ENCODE measurements around the gene DYTN.

Gene DYTN

DNA sequence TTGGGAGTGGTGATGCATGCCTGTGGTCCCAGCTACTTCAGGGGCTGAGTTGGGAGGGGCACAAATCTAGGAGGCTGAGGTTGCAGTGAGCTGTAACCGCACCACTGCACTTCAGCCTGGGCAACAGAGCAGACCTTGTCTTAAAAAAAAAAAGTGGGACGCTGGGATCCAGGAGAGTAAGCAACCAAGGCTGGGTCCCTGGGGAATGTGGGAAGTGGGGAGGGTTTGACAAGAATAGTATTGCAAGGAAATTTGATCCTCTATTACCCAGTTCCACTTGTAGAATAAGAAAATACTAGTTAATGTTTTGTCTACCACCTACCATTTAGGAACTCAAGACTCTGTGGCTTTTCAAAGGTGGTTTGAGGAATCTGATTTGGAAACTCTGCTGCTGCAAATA, 21.1 kb upstream of the DYTN start:
- DNase-seq (ENCODE audit: insufficient read length, low spot score) (no peak), FAIRE-seq (no peak)
- TF ChIP-seq, protein P1, sequence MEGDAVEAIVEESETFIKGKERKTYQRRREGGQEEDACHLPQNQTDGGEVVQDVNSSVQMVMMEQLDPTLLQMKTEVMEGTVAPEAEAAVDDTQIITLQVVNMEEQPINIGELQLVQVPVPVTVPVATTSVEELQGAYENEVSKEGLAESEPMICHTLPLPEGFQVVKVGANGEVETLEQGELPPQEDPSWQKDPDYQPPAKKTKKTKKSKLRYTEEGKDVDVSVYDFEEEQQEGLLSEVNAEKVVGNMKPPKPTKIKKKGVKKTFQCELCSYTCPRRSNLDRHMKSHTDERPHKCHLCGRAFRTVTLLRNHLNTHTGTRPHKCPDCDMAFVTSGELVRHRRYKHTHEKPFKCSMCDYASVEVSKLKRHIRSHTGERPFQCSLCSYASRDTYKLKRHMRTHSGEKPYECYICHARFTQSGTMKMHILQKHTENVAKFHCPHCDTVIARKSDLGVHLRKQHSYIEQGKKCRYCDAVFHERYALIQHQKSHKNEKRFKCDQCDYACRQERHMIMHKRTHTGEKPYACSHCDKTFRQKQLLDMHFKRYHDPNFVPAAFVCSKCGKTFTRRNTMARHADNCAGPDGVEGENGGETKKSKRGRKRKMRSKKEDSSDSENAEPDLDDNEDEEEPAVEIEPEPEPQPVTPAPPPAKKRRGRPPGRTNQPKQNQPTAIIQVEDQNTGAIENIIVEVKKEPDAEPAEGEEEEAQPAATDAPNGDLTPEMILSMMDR (IDR thresholded peaks at IDR 0.05; ENCODE audit: insufficient read depth, missing control alignments), result no peak

DNA sequence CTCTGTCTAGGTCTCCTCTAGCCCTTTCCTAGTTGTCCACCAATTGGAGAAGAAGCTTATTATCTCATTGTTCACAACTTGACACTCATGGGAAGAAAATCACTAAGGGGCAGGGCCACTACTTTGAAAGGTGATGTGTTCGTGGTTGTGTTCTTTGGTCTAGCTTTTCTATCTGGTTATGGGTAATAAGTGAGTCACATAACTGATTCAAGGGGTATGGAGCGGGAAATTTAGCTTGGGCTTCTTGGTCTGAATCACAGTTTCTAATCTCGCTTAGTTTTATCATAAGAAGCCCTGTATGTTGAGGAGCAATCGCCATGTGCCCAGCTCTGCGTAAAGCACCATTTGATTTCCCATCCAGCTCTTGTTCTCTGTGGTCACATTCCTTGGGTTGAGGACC, 18.7 kb upstream of the DYTN start:
- DNase-seq (ENCODE audit: insufficient read length, low spot score) (no peak), FAIRE-seq (no peak)
- TF ChIP-seq, protein P1 (IDR thresholded peaks at IDR 0.05; ENCODE audit: insufficient read depth, missing control alignments), result no peak

DNA sequence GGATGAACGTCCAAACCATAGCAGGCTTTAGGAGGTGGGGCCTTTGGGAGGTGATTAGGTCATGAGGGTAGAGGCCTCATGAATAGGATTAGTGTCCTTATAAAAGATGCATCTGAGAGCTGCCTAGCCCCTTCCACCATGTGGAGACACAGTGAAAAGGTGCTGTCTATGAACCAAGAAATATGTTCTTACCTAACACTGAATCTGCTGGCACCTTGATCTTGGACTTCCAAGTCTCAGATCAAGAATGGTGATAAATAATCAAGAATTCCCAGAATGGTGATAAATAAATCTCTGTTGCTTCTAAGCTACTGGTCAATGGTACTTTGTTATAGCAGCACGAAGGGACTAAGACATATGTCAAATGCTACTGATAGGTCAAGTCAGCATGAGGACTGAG, 15.1 kb upstream of the DYTN start:
- TF ChIP-seq, protein P1 (IDR thresholded peaks at IDR 0.05; ENCODE audit: insufficient read depth, missing control alignments), result no peak
- no peak for DNase-seq (ENCODE audit: insufficient read length, low spot score)
- no peak for FAIRE-seq

DNA sequence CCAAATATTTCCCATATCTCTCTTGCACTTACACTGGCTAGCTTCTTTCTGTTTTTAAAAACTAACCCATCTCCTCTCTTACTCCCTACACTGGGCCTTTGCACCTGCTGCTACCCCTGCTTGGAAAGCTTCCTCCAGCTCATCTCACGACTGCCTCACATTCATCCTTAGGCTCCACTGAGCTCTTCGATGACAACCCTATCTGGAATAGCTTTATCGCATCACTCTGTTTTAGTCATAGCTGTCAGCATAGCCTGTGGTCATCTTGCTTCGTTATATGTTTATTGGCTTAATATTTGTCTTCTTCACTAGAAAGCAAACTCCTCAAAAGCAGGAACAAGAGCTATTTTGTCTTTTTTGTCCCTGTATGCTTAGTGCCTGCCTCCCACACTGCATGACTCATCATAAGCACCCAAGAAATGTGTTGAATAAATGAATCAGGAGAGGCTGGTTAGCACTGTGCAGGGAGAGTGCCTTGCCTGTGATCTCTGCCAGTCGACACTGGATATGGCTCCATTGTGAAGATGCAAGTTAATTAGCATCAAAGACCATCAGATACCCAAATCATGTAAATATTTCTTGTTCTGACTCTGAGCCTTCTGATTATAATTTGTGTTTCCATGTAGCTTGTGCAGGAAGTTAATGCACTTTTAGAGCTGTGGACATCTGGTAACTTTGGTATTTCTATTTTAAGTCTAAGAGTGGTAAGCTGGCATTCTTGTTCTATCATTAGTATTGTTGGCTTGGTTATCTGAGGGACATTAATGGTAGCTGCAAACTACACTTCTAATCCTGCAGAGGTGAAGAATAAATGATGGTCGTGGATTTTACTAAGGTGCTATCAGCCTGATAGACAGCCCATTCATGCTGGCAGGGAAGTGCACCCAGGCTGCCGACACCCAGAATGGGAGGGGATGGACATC, 10.3 kb upstream of the DYTN start:
- FAIRE-seq (no peak), DNase-seq (ENCODE audit: insufficient read length, low spot score) (no peak)
- TF ChIP-seq, protein P1 (IDR thresholded peaks at IDR 0.05; ENCODE audit: insufficient read depth, missing control alignments), result no peak

DNA sequence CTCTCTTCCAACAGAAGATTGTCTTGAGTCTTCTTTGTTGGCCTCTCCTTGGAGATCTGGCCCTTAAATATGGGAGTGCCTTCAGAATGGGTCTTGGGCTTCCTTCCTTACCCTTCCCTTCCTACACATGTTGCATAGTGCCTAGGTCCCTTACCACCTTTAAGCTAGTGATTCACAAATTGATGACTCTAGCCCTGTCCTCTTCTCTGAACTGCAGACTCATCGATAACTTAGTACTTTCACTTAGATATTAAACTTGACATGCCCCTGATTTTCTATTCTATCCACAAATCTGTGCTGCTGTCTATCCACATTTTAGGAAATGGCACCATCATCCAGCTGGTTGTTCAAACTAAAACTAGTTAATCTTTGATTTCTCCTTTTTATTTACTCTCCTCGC, 9.1 kb upstream of the DYTN start:
- TF ChIP-seq, protein P1 (IDR thresholded peaks at IDR 0.05; ENCODE audit: insufficient read depth, missing control alignments), result no peak
- FAIRE-seq (no peak), DNase-seq (ENCODE audit: insufficient read length, low spot score) (no peak)

DNA sequence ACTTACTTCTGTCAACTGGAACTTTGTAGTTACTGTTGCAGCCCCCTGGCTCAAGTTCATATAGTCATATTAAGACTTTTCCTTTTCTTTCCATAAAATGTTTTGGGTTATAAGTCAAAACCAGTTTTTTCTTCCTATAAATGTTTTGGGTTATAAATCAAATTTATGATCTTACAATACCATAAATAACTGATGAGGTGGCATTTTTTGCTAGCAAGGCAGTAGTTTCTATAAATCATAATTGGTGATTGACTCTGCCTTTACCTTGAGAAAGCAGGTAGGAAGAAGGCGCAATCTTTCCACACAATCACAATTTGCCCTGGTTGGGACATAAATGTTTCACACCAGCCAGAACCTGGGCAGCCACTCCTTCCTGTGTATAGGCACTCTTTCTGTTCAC, 5.1 kb upstream of the DYTN start:
- DNase-seq (ENCODE audit: insufficient read length, low spot score), result no peak
- TF ChIP-seq, protein P1 (IDR thresholded peaks at IDR 0.05; ENCODE audit: insufficient read depth, missing control alignments), result no peak
- FAIRE-seq, result no peak

DNA sequence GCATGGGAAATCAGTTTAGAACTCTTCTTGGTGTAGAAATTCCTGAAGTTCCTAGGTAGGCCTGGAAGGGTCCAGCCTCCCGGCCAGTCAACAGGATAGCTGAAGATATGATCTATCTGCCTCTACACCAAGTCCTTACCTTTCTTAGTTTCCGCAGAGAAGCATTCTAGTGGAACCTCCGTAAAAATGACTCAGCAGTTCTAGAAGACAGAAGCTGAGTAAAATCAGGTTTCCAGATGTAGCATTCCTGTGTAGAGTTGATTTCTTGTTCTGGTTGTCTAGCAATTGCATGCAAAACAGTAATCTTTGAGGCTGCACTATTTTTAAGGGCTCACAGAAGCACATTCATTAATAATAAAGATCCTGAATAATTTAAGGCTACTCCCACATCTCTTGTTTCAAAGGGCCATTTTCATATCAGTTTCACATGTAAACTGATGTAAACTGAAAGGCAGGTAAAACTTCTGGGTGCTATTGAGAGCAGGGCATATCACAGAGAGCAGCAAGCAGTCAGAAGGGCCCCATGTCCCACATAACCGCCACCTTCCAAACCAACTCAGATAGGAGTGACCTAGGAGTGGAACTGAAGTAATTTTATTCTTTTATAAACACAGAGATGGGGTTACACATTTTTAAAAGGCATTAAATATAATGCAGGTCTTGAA, 3.2 kb upstream of the DYTN start:
- no peak for FAIRE-seq
- TF ChIP-seq, protein P1 (IDR thresholded peaks at IDR 0.05; ENCODE audit: insufficient read depth, missing control alignments), result no peak

More for the DNA sequence above, 3.2 kb upstream of the DYTN start:
- no peak for DNase-seq (ENCODE audit: insufficient read length, low spot score)
